Hematopoietic multipotent progenitor cell treated with erythropoietin and hydrocortisone succinate and interleukin-3 and kit ligand, for 17 days (in vitro differentiated cells): ENCODE results near the gene IFT172.
A peak's percentile ranks its signal among the peaks of the same experiment; 100 is the strongest.

Source experiments
- DNase-seq: peaks from one replicate; pipeline ENCODE4 v3.0.0-alpha.2; 2015; ENCODE audit warnings: low spot score

IFT172 gene

DNA sequence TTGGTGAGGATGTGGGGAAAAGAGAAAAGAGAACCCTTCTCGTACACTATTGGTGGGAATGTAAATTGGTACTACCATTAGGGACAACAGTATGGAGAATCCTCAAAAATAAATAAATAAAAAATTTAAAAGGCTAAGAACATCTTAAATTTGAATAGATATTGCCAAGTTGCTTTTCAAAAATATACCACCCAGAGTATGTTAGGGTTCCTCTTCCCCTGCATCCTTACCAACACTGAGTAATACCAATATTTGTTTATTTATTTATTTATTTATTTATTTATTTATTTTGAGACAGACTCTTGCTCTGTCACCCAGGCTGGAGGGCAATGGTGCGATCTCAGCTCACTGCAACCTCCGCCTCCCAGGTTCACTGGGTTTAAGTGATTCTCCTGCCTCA lies 66.6 kb downstream of the IFT172 start:
- DNase-seq: no peak

DNA sequence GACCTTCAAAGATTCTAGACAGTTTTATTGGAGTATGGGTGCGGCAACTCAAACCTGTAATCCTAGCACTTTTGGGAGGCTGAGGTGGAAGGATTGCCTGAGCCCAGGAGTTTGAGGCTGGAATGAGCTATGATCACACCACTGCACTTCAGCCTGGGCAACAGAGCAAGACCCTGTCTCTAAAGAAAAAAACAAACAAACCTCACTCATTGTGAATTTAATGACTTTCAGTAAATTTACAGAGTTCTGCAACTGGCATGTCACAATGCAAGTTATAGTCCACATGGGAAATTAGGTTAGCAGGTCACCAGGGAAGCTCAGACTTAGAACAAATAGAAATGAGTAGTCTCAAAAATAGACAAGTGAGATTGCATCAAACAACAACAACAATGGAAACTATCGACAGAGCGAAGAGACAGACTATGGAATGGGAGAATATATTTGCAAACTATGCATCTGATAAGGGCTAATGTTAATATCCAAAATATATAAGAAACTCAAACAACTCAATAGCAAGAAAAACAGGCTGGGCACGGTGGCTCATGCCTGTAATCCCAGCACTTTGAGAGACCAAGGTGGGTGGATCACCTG lies 67.8 kb downstream of the IFT172 start:
- DNase-seq: no peak

DNA sequence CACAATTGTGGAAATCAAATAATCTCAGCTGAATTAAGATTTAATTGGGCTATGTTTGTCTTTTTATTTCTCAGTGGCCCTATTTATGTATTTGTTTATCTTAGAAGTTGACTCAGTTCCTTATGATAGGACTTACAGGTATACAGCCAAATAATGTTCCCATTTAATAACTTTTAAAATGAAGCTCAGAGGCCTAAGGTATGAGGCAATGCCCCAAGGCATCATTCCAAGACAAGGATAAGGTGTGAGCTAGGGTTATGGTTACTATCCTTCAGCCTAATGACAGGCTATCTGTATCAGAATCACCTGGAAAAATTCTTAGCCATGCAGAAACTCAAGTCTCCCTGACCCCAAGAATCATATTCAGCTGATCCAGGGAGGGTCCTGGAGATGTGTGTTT lies 68.5 kb downstream of the IFT172 start:
- DNase-seq: no peak

DNA sequence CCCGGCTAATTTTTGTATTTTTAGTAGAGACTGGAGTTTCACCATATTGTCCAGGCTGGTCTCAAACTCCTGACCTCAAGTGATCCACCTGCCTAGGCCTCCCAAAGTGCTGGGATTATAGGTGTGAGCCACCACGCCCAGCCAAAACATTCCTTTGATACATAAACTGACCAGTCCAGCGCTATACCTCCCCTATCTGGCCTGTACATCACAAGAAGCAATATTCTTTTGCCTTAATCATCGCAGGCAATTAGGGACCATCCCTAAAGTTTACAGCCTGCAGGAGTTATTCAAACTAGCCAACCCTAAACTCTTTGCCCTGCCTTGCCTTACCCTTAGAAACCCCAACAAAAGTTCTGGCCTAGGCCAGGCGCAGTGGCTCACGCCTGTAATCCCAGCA lies 73.4 kb downstream of the IFT172 start:
- DNase-seq: no peak

DNA sequence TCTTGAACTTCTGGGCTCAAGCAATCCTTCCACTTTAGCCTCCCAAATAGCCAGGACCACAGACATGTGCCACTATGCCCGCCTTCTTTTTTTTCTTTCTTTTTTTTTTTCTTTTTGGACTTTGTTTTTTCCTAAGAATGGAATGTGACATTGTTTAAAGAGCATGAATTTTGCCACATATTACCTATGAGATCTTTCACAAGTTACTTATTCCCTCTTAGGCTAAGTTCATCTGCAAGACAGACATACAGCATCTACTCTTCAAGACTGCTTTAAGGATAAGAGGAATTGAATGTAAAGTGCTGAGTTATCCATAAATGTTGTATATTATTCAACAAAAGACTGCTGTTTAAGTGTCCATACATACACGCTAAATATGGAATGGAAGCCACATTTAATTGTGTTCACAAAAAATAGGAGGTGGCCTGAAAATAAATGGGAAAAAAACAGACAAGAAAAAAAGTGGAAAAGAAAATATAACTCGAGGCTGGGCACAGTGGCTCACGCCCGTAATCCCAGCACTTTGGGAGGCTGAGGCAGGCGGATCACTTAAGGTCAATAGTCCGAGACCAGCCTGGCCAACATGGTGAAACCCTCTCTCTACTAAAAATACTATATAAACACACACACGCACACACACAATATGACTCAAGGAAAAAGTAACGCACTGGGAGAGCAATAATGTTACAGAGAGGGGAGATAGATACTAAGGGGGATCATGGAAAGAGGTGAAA lies 77.0 kb downstream of the IFT172 start:
- no peak for DNase-seq

DNA sequence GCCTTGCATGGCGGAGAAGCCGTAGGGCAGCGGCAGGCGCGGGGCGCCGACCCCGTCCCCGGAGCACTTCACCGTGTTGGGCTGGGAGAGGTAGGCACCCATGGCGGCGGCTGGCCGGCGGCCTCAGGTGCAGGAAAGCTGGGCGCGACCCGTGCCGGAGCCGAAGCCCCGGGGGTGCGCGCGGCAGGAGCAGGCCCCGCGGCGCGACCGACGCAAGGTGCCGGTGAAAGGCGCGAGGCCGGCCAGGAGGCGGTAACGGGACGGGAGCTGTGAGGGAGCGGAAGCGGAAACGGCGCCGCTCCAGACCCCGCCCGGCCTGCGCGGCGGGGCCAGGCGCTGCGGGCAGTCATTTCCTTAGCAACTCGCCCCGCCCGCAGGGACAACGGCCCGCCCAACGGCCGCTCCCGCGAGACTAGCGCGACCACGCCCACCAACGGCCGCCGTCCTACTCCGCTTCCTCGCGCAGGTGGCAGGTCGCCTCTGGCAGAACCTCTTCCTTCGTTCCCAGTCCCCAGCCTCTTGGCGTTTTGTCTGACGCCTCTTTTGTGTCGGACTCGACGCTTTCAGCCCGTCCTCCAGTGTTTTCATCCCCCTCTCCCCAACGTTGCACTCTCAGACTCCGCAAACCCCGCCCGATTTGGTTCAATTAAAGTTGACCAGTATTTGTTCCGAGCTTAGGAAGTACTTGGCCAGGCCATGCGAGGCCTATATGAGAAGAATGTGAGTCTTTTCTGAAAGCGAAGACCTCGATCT lies 80.0 kb downstream of the IFT172 start, which contains the start of gene PPM1G:
PPM1G (minus strand) TSS at position 271 of the 753 bp plus-strand sequence; CDS start at position 102, 169 bp downstream.
- DNase-seq: peak; percentile 96

DNA sequence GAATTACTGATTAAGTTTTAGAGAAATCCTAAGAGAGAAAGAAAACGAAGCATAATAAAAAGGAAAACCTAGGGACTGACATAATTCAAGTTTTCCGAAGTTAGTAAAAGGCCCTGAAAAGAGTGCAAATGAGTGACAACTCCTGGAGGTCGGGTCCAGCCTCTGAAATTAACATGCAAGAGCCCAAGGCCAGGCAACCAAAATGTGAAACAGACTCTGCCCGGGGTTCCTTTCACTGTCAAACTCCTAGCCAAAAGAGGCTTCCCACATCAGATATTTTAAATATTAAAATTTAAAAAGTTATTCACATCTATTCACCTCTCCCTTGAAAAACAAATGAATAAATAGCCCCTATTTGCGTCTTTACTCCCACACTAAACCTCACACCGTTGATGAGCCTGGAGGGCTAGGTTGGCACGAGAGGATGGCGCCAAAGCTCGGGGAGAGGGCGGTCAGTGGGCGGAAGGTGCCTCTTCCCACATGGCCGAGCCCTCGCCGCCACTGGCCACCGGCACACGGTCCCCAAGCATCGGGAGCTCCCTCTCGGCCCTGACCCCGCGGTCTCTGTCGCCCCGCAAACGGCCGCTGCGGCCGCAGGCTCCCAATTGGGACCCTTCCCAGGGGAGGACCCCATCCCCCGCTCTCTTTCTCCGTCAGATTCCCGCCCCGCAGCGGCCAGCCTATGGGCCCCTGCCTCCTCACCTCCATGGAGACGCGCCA lies 80.8 kb downstream of the IFT172 start:
- DNase-seq: peak; percentile 20

DNA sequence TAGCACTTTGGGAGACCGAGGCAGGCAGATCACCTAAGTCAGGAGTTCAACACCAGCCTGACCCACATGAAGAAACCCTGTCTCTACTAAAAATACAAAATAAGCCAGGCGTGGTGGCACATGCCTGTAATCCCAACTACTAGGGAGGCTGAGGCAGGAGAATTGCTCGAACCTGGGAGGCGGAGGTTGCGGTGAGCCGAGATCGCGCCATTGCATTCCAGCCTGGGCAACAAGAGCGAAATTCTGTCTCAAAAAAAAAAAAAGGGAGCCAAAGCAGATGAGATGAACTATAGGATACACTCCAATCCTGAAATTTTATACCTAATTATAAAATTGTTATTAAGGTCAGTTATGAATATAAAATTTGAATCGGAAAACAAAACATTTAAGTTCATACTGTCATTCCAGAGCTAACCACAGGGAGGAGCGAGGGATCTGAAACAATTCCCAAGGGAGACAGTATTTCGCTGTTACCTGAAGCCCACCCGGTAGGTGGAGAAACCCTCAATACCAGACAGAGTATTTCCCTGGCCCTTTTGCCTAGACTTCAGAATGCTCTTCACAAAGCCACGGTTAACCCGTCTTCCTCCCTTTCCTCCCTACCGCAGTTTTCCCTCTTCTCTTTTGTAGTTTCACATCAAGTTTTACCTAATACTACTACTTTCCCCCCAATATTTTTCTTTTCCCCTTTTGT lies 81.6 kb downstream of the IFT172 start:
- DNase-seq: peak; percentile 62

DNA sequence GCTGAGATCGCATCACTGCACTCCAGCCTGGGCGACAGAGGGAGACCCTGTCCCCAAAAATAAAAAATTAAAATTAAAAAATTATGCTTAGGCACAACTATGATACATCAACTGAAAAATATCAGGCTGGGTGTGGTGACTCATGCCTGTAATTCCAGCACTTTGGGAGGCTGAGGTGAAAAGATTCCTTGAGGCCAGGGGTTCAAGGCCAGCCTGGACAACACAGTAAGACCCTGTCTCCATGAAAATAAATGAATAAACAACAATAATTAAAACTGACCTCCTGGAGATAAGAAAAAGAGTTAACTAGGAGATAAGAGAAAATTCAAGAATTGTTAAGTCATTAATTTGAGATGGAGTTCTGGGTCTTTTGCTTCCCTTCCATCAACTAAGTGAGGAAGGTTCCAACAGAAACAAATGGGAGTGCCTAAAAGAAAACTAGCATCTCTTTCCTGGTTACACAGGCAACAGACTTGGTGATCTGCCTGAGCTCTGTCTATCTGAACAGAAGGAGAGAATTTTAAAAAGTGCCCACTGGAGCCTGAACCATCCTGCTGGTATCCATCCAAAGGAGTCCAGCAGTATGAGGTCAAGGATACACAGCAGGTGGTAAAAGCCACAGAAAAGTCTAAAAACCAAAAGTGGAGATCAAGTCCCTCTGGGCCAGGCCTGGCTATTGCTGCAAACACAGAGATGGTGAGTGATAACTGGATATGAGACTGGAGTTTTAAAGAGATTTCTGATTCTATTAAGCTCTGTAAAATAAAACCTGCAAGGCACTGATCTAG lies 89.0 kb downstream of the IFT172 start:
- no peak for DNase-seq

DNA sequence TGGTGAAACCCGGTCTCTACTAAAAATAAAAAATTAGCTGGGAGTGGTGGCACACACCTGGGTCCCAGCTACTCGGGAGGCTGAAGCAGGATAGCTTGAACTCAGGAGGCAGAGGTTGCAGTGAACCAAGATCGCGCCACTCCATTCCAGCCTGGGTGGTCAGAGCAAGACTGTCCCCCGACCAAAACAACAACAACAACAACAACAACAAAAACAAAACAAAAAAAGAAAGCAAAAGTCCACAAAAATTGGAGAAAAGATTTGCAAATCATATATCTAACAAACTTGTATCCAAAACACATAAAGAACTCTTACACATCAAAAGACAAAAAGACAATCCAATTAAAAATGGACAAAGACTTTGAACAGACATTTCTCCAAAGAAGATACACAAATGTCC lies 90.6 kb downstream of the IFT172 start:
- no peak for DNase-seq
